Activated CD8-positive, alpha-beta T cell treated with anti-CD3 and anti-CD28 coated beads for 36 hours (primary cell): Measurements from ENCODE around the gene ARMCX4. TPM values are rescaled to one million over a fixed set of nuclear protein-coding genes. Genes with fewer than 3 reads are reported as not detected.

Experiments used
- ATAC-seq: fragments of 200-7000 bp; cut with Tn5 transposase; one replicate; pipeline ENCODE4 v1.10.0; 2021; ENCODE audit warnings: mild to moderate bottlenecking, moderate library complexity
- CTCF ChIA-PET: fragments of 350-600 bp; sonication (Branson Sonifier 250); formaldehyde crosslinking; loops from one replicate; lab custom pipeline; 2021; ENCODE audit warnings: antibody characterized with exemption; lab: Charles Lee
- POLR2A ChIA-PET: fragments of 350-600 bp; sonication (Branson Sonifier 250); formaldehyde crosslinking; loops from one replicate; lab custom pipeline; 2021; ENCODE audit warnings: antibody characterized with exemption; lab: Charles Lee
- DNase-seq: peaks from one replicate; pipeline ENCODE4 v3.0.0-alpha.2; 2020
- H3K27ac Mint-ChIP-seq: one replicate; pipeline ENCODE4 v1.8.0; 2021; ENCODE audit warnings: mild to moderate bottlenecking, mixed read lengths
- H3K27me3 Mint-ChIP-seq: one replicate; pipeline ENCODE4 v1.8.0; 2021; ENCODE audit warnings: mixed read lengths
- H3K36me3 Mint-ChIP-seq: one replicate; pipeline ENCODE4 v1.8.0; 2021; ENCODE audit warnings: low read depth, mixed read lengths
- H3K4me1 Mint-ChIP-seq: one replicate; pipeline ENCODE4 v1.8.0; 2021; ENCODE audit warnings: low read depth, mixed read lengths
- H3K4me3 Mint-ChIP-seq: one replicate; pipeline ENCODE4 v1.8.0; 2021; ENCODE audit warnings: mild to moderate bottlenecking, moderate library complexity, mixed read lengths
- H3K9me3 Mint-ChIP-seq: one replicate; pipeline ENCODE4 v1.8.0; 2021; ENCODE audit warnings: mixed read lengths
- CTCF ChIP-seq: fragments of 200-600 bp; IDR thresholded peaks from one replicate; pipeline ENCODE4 v1.8.0; 2022; ENCODE audit warnings: antibody characterized with exemption, mild to moderate bottlenecking
- intact Hi-C: fragments of 100-400 bp; cut with micrococcal nuclease; formaldehyde crosslinking; loops from one replicate; pipeline ENCODE4 v1.10.0; 2022
- total RNA-seq, 2 experiments: library from RNA; stranded (reverse); gene quantifications; one replicate each; pipeline ENCODE4 v1.2.3, GENCODE V29; 2021

The ARMCX4 gene
- total RNA-seq, 2 experiments from 2014 or later: 4.8 to 5.8 TPM

GRCh38 chrX:101507372-101507771 lies 22.1 kb downstream of the ARMCX4 start:
- no peak for TF ChIP-seq CTCF
- DNase-seq: no peak
- no peaks in the 10 kb centered on the region for H3K9me3 Mint-ChIP-seq
- CTCF ChIA-PET: no interaction called here
- POLR2A ChIA-PET: no interaction called here
- intact Hi-C loops: no loop called here
- H3K27ac Mint-ChIP-seq: no peak overlapping the region
- ATAC-seq: no peak
- H3K27me3 Mint-ChIP-seq: no peaks in the 10 kb centered on the region
- H3K4me1 Mint-ChIP-seq: no peaks in the 10 kb centered on the region
- no peaks in the 10 kb centered on the region for H3K36me3 Mint-ChIP-seq
- no peak overlapping the region for H3K4me3 Mint-ChIP-seq

GRCh38 chrX:101507986-101508385 lies 22.7 kb downstream of the ARMCX4 start:
- intact Hi-C loops: no loop called here
- POLR2A ChIA-PET: no interaction called here
- H3K27me3 Mint-ChIP-seq: no peaks in the 10 kb centered on the region
- no peak for TF ChIP-seq CTCF
- no peaks in the 10 kb centered on the region for H3K36me3 Mint-ChIP-seq
- no peak overlapping the region for H3K27ac Mint-ChIP-seq
- CTCF ChIA-PET: no interaction called here
- no peak overlapping the region for H3K4me3 Mint-ChIP-seq
- DNase-seq (no peak), ATAC-seq (no peak)
- H3K9me3 Mint-ChIP-seq: no peaks in the 10 kb centered on the region
- no peaks in the 10 kb centered on the region for H3K4me1 Mint-ChIP-seq

- intact Hi-C loops: no loop called here
- DNase-seq: no peak
- ChIA-PET CTCF (no interaction called here), POLR2A (no interaction called here)
- no peak overlapping the region for H3K4me3 Mint-ChIP-seq
- H3K4me1 Mint-ChIP-seq: no peaks in the 10 kb centered on the region
- H3K36me3 Mint-ChIP-seq: no peaks in the 10 kb centered on the region
- H3K27me3 Mint-ChIP-seq: no peaks in the 10 kb centered on the region
- no peak overlapping the region for H3K27ac Mint-ChIP-seq
- H3K9me3 Mint-ChIP-seq: no peaks in the 10 kb centered on the region
- ATAC-seq: no peak
- no peak for TF ChIP-seq CTCF
Observed at GRCh38 chrX:101530944-101531343, 45.7 kb downstream of the ARMCX4 start.

Other genes starting within 250 kb of the ARMCX4 start
- gene TAF7L, start 194.1 kb upstream of the ARMCX4 start, total RNA-seq: not detected
- 10 to 100 TPM; 23.2 to 26.3 TPM for gene TIMM8A, start 136.7 kb upstream of the ARMCX4 start, total RNA-seq
- 1 to 10 TPM; 1.3 to 1.6 TPM for gene BTK, start 99.3 kb upstream of the ARMCX4 start, total RNA-seq
- 100 to 1,000 TPM; 264 to 302 TPM for gene RPL36A, start 94.4 kb upstream of the ARMCX4 start, total RNA-seq
- gene GLA, start 77.5 kb upstream of the ARMCX4 start, total RNA-seq: 10 to 100 TPM; 38.8 to 44.6 TPM
- gene HNRNPH2, start 77.2 kb upstream of the ARMCX4 start, total RNA-seq: 10 to 100 TPM; 18.3 to 18.5 TPM
- 1 to 10 TPM; 3.9 to 4.7 TPM for gene ARMCX1, start 65.1 kb downstream of the ARMCX4 start, total RNA-seq
- 10 to 100 TPM; 41.7 to 41.8 TPM for gene ARMCX6, start 132.5 kb downstream of the ARMCX4 start, total RNA-seq
- 10 to 100 TPM; 26.5 to 28.3 TPM for gene ARMCX3, start 137.7 kb downstream of the ARMCX4 start, total RNA-seq
- 10 to 100 TPM; 15.3 to 19.4 TPM for gene ARMCX2, start 174.4 kb downstream of the ARMCX4 start, total RNA-seq